Stimulated activated CD8-positive, alpha-beta memory T cell treated with anti-CD3 and anti-CD28 coated beads, Interleukin-4, amount 100 ng/mL, for 48 hours (primary cell): ENCODE measurements around the gene PROZ.

Source experiments
- DNase-seq: peaks from one replicate; pipeline ENCODE4 v3.0.0-alpha.2; 2020

Gene PROZ

DNA sequence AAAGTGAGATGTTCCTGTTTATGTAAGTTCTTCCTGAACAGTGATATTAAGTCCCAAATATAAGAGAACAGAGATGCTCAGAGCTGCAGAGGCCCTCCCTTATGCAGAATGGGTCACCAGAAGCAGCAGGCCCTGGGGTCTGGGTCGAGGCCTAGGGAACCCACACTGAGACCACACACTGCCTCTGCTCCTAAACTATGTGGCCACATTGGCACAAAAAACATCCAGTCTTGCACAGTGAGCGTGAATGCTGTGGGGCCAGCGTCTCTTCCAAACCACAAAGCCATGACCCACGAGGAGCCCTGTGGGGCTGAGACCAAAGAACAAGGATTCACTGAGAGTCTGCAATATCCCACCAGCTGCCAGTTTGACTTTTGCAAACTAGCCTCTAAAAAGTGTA, 23.6 kb downstream of the PROZ start:
- DNase-seq = no peak

DNA sequence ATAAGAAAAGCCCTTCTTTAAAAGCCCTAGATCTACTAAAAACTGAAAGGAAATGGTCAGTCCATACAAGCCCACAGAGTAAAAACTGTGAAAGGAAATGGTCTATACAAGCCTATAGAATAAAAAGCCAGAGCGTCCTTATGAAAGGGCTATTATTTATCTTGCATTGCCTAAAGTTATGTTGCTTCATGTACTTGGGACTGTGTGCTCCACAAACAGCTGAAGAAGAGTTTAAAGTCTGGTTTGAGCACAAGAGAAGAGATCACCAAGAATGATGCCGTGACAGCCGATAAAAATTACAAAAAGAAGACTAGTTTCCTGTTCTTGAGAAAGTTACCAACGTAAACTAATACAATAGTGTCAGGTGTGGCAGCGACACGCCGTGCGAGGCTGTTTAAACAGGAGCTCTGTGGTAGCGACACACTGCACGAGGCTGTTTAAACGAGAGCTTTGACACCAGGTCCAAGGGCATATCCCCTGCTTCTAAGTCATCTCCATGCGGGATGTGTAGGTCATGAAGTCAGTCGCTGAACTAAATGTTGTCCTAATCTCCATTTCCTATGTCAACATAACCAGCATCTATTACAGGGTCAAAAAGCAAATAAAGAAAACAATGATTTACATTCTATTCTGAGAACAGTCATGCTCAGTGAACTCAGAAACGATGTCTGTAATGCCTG, 25.1 kb downstream of the PROZ start:
- no peak for DNase-seq

DNA sequence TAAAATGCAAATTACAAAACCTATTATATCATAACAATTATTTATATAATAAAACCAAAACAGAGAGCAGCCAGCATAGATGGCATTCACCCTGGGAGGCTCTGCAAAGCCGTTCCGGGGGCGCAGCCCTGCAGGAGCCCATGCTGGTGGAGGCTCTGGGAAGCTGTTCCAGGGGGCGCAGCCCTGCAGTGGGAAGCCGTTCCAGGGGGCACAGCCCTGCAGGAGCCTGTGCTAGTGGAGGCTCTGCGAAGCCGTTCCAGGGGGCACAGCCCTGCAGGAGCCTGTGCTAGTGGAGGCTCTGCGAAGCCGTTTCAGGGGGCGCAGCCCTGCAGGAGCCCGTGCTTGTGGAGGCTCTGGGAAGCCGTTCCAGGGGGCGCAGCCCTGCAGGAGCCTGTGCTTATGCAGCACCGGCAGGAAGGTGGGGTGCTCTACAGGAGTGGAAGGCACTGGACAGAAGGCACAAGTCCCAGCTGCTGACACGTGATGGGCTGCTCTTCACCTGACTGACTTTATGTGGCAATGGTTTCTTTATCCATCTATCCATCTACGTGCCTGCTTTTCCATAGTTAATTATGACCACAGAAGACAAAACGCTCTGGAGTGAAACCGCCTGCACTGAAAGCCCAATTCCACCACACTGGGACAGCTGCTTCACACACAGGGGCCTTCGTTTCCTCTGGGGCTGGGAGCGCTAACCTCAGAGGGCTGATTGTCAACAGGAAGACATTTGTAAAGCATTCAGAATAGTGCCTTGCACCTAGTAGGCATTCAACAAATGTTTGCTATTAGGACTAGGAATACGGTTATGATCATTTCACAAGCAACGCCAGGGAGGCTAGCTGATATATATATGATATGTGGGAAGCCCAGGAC, 26.4 kb downstream of the PROZ start:
- no peak for DNase-seq

DNA sequence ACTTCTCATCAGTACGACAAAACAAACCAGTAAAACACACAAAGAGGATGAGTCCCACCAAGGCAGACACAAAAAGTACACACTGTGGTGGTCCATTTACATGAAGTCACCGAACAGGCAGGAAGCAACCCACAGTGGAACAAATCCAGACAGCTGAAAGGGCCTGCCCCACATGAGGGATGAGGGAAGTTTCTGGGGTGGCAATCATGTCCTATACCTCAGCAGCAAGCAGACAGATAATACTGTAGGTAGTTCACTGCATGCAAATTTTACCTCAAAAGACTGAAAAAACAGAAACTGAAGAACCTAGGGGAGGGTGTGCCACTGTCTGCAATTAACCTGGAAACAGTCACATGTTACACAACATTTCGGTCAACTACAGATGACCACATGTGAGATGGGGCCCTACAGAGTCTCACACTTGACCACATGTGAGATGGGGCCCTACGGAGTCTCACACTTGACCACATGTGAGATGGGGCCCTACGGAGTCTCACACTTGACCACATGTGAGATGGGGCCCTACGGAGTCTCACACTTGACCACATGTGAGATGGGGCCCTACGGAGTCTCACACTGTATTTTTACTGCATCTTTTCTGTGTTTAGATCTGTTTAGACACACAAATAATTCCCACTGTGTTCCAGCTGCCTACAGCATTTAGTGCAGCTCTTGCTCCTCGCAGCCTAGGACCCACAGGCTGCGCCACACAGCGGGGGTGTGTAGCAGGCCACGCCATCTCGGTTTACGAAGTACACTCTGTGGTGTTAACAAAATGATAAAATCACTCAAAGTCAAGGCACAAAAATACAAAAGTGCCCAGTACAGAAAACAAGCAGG, 27.8 kb downstream of the PROZ start:
- no peak for DNase-seq

DNA sequence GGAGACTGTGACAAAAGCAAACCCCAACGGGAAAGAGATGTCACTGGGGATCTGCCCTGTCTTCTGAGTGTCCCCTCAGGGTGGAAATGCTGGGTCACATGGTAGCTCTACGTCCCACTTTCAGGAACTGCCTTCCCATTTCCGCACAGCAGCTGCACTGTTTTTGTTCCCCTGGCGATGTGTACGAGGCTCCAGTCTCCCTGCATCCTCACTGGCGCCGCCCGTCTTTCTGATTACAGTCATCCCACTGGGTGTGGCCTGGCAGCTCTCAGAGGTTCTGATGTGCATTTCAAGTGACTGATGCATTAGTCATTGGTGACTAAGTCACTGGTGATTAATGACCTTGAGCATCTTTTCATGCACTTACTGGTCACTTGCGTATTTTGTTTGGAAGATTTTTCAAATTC, 28.8 kb downstream of the PROZ start:
- peak; percentile 79 for DNase-seq

DNA sequence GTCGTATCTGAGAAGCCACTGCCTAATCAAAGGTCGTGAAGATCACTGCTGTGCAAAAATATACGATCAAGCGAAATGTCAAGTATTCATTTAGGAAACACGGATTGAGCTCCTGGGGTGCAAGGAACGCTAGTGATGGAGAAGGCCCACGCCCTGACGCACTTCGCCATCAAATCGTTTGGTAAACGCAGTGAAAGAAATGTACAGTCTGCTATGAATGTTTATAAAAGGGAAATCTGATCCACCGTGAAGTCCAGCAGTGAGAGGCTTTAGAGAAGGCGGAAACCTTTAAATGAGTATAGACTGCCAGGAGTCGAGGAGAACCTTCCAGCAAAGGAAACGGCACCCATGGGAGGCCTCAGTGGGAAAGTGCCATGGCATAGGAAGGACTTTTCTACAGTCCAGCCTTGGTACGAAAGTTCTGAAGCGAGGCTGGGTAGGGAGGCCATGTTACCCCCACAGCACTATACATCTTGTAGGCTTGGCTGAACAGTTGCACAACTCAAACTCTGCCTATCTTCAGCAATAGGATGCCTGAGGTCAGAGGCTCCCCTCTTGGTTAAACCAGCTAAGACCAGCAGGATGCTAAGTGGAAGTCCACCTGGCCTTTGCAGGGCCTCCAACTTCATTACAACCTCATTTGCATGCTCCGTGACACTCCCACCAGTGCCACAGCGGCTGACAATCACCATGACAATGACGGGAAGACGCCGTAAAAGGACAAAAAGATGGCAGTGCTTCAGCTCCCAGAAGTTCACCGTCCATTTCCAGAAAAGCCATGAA, 29.6 kb downstream of the PROZ start:
- no peak for DNase-seq

DNA sequence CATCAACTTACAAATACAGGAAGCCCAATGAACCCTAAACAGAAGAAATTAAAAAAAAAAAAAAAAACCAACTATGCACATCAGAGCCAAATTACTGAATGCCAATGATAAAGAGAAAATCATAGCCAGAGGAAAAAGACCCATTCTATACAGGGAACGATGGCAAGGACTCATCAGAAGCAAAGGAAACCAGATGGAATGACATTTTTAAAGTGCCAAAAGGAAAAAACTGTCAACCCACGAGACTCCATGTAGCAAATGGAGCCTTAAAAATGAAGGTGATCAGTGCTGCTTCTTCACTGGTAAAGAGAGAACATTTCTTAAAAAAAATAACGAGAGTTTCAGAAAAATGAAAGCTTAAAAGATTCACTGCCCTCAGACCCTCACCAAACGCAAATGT, 31.7 kb downstream of the PROZ start:
- DNase-seq = no peak

DNA sequence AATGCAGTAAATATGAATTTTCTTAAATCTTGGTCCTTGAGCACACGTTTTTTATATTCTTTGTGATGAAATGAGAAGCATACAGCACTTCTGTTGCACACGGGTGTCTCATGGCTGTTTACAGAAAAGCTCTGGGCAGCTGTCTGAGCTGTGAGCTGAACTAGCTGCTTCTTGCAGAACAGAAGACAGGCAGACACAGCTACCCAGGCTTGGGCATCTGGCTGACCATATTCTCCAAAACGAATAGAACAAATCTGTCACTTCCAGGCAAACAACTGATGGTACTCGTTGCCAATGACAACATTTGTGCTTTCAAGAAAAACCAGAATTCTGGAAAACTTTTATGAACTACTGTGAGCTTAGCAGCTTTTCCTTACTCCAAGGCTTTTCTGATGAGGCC, 33.8 kb downstream of the PROZ start:
- no peak for DNase-seq

DNA sequence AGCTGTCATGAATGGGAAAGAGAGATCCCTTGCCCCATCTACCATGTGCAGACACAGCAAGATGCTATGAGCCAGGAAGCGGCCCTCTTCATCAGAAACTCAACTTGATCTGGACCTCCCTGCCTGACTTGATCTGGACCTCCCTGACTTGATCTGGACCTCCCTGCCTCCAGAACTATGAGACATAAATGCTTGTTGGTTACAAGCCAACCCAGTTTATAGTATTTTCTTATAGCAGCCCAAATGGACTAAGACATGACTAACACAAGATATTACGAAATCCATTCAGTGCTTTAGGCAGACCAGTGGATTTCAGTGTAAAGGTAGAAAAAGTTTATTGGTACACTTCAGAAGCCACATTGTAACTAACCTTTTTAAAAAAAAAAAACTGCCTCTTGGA, 34.5 kb downstream of the PROZ start:
- DNase-seq = no peak

DNA sequence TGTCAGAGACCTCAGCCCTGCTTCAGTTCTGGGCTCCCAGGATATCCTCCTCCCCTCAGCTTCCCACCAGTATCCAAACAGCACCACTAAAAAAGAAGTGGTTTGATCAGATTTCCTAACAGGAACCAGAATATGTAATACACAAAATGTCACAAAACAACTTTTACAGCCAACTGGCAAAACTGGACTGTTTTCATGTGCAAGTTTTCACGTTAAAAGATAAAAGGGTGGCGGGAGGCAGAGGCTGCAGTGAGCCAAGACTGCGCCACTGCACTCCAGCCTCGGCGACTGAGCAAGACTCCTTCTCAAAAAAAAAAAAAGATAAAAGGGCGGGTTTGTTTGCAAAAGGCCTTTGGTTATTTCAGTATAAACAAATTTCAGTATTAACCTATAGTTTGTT, 36.9 kb downstream of the PROZ start:
- no peak for DNase-seq

DNA sequence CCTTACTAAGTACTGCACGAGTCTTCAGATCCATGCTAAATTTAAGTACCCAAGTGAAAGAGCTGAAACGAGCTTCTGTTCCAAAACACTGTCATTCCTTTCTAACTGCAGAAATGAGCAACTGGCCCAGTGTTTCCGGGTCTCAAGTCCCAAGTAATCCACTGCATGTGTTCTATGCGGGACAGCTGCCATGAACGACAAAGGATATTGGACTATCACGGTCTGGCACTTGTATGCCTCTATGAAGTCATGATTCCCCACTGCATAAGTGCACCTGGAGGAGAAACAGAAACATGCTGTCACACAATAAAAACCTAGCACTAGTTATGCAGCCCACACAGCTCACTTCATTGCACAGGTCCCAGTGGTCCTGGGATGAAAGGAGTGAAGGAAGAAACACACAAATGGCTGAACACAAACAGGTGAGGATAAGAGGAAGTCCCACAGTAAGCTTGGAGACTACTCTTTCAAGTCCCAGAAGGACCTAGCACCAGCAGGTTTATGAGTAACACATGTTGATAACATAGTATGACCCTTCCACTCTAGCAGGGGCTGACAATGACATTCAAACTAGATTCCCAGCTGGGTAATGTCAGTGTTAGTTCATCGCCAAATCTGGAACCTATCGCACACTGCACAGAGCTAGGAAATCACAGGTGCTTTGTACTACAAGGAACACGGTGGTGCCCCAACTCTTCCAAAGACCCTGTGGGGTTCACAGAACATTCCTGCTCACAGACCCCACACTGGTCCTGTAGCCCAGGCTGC, 38.7 kb downstream of the PROZ start:
- DNase-seq = no peak

DNA sequence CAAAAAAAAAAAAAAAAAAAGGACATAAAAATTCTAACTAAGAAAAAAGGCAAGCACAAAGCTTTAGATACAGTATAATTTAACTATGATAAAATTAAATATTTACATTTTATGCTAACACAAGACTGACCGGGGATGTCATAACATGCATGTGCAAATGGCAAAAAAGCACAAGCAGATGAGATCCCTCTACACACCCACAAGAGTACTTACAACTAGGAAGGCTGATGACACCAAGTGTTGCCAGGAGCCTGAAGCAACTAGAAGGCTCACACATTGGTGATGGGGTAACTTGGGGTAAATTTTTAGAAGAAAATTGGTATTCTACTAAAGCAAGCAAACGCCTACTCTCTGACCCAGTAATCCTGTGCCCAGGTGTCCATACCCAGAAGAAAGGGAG, 43.4 kb downstream of the PROZ start:
- no peak for DNase-seq

DNA sequence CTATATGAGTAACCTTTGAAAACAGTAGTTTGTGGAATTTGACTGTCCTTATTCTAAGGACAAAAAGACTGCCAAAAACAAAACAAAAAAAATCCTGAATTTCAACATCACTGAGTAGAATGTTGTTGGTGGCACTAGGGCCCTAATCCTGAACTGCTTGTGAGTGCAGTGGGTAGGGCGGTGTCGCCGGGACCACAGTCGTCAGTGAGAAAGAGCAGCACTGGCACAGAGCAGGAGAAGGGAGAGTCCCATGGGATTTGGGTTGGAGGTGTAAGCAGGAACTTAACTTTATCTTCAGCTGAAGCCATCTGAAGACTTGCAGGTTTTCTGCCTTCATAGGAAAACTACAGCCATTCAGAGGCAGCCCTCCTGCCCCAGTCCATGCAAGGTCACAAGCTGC, 44.5 kb downstream of the PROZ start:
- no peak for DNase-seq

DNA sequence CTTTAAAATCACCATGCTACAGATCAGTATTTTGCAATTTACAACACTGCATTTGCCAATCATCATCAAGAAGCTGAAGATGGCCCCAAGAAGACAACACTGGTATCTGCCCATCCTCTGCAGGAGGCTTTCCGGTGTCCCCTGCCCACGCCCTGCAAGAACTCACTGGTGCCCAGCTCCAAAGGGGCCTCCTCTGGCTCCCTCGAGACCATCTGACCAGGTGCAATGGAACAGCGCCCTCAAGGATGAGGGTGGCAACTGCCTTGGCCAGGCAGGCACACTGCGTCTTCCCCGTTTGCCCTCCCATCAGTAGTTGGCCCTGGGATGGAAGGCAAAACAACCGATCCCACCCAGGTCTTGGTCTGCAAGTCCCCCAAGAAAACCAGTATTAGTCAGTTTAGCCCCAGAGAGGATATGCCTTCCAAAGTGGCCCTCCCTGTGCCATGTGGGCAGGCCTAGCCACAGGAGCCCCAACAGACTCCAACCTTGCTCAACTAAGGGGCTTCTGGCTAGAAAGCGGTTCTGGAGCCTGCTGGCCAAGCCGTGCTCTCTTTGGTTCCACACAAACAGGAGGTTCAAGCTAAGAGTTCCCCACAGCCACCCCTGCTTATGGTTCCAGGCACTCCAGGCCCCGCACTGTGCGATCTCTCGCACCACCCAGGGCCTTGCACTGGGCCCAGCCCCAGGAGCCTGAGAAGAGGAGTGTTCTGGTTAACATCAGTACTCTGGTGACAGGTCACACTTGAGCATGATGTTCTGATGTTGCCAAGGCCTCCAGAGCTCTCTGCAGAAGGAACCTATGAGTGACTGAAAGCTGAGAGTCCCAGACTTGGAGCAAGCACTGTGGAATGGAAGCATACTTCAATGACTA, 45.3 kb downstream of the PROZ start:
- DNase-seq = no peak

DNA sequence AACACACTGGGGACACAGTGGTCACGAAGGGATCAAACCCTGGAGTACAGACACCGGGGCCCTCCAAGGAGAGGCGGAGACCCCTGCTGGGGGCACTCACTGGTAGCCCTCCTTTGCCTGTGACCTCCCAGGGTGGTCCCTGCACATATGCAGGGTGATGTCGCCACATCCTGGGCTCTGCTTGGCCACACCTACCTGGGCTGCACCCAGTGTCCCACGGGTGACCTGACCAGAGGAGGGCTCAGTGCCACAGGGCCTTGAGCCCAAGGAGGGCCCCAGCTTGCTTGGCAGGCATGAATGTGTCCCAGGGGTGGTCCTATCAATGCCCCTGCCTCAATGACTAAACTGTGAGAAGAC, 45.9 kb downstream of the PROZ start:
- DNase-seq = no peak

DNA sequence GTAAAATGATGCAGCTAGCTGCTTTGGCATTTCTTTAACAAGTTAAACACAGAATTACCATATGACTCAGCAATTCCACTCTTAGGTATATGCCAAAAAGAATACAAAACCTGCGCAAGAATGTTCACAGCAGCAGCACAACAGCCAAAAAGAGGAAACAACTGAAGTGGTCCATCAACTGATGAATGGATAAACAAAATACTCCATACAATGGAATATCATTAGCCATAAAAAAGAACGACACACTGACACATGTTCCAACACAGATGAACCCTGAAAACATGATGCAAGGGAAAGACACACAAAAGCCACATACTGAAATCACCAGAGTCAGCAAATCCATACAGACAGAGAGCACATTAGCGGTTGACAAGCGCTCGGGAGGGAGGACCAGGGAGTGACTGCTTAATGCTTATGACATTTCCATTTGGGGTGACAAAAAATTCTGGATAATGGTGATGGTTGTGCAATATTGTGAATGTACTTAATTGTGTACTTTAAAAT, 47.0 kb downstream of the PROZ start:
- no peak for DNase-seq

DNA sequence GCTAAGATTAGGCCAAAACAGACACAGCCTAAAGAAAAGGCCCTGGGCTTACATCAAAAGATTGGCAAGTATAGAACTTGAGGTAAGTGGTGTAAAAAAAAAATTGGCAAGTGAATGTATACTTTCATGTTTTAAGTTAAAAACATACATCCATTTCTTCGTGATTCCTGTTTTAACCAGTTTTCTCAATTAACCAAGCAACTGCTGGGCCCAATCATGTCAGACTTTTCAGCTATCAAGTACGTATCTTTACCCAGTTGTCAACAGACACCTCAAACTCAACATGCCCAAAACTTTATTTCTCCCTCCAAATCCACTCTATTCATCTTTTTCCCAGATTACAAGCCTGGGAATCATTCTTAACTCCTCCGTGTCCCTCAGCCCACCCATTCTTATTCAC, 49.0 kb downstream of the PROZ start:
- no peak for DNase-seq

DNA sequence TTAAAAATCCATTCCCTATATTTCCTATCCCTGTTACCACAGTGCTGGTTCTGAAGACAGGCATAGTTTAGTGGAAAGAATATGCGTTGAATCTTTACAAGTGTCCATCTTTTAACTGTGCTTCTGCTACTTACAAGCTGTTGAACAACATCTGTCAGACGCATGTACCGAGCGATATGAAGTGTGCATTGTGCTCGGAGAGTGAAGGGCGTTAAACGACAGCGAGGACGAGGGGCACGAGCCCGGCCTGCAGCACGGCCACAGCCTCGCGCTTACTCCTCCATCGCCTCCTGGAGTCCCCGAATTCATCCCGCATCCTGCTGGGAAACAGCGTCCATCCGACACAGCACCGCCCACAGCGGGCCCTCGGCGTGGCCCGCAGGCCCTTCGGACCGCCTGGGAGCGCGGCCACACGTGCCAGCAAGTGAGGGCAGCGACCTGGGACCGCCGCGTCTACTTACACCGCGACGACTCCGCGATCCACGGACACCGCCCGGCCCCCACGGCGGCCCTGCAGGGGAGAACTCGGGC, 49.5 kb downstream of the PROZ start:
- DNase-seq = peak; percentile 41

DNA sequence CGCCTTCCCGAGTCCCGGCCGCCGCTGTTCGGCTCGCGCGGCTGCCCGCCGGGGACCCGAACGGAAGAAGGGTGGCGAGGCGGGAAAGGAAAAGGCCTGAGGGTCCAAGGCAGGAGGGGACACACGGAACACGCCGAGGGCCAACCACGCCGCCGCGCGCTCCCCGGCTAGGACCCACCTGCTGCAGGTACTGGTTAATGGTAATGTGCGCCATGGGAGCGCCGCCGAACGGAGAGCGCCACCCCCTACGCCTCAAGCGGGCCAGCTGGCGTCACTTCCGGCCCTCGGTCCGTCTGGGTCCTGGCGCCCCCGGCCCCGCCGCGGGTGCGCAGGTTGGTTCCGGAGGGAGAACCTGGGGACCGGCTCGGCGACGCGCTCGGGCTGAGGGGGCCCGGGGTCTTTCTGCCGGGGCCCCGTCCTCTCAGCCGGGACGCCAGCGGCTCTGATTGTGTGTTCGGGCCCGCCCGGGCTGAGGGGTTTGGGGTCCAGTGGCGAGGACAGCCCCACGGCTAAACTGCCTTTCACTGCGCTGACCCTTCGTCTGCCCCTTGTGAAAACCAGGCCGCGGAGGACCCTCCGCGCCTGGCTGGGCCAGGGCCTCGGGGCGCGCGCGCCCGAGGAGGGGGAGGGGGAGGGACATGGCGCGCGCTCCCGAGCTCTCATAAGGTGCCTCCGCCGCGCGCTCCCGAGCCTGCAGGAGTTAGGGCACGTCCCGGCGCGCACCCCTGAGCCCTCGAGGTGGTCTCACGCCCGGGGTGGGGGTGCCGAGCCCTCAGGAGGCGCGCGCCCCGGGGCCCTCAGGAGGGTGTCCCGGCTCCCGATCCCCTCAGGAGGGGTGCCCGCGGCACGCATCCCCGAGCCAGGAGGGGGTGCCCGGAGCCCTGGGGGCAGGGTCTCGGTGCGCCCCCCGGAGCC, 50.2 kb downstream of the PROZ start, which contains the start of gene PCID2:
TSS of gene PCID2 (minus strand) at position 249 of the 915 bp plus-strand sequence. CDS start at position 214, 35 bp downstream.
- peak; percentile 93 for DNase-seq
